Upper lobe of left lung (tissue), 4 donors: ENCODE results near the gene DEFB113.

Experiments used
- EP300 ChIP-seq, 4 donors: sonication (generic); formaldehyde crosslinking; IDR thresholded peaks; one replicate each; pipeline ENCODE4 v1.5.1; 2017; ENCODE audit warnings: antibody characterized with exemption in 4 of 4, control low read depth in 2 of 4
- POLR2A ChIP-seq, 4 donors: fragments of 450-650 bp; IDR thresholded peaks; one replicate each; pipeline ENCODE4 v1.5.1; 2016 to 2017; ENCODE audit warnings: antibody characterized with exemption in 4 of 4, mild to moderate bottlenecking in 2 of 4
- POLR2AphosphoS5 ChIP-seq, 2 donors: sonication (generic); formaldehyde crosslinking; IDR thresholded peaks; one replicate each; pipeline ENCODE4 v1.5.1; 2017; ENCODE audit warnings: antibody characterized with exemption in 2 of 2
- TF ChIP-seq, protein P1 (sequence below), 6 experiments: fragments of 450-650 bp in 4 of 6; fragments of 200-600 bp in 2 of 6; sonication (generic) in 2 of 6; IDR thresholded peaks; one replicate each; pipeline ENCODE4 v1.5.1; 2016 to 2019; ENCODE audit warnings: antibody characterized with exemption in 6 of 6

- TF ChIP-seq, protein P1, sequence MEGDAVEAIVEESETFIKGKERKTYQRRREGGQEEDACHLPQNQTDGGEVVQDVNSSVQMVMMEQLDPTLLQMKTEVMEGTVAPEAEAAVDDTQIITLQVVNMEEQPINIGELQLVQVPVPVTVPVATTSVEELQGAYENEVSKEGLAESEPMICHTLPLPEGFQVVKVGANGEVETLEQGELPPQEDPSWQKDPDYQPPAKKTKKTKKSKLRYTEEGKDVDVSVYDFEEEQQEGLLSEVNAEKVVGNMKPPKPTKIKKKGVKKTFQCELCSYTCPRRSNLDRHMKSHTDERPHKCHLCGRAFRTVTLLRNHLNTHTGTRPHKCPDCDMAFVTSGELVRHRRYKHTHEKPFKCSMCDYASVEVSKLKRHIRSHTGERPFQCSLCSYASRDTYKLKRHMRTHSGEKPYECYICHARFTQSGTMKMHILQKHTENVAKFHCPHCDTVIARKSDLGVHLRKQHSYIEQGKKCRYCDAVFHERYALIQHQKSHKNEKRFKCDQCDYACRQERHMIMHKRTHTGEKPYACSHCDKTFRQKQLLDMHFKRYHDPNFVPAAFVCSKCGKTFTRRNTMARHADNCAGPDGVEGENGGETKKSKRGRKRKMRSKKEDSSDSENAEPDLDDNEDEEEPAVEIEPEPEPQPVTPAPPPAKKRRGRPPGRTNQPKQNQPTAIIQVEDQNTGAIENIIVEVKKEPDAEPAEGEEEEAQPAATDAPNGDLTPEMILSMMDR (IDR thresholded peaks at IDR 0.05): no peak
- no peak for TF ChIP-seq EP300 (IDR thresholded peaks at IDR 0.05)
- TF ChIP-seq POLR2A (IDR thresholded peaks at IDR 0.05): no peak
- no peak for TF ChIP-seq POLR2AphosphoS5 (IDR thresholded peaks at IDR 0.05)
Measured at GRCh38 chr6:49988900-49989299, 19.5 kb upstream of the DEFB113 start.
